PFSK-1 (cell line): ENCODE measurements around the gene PAOX.

ENCODE experiments used
- POLR2AphosphoS5 ChIP-seq: IDR thresholded peaks from 2 replicates; pipeline ENCODE4 v1.6.1; 2012; ENCODE audit warnings: low read depth, mild to moderate bottlenecking, control low read depth, low read length, moderate library complexity
- REST ChIP-seq, 2 experiments: IDR thresholded peaks; 2 replicates each; pipeline versions ENCODE4 v1.6.1 to v1.8.0; 2011 to 2012; ENCODE audit warnings: low read depth in 2 of 2, low read length in 2 of 2, control low read depth in 1 of 2, inconsistent platforms in 1 of 2, mild to moderate bottlenecking in 1 of 2, moderate library complexity in 1 of 2; ENCODE audit not compliant: insufficient read depth in 1 of 2

- TF ChIP-seq POLR2AphosphoS5 (no peak), REST (IDR thresholded peaks at IDR 0.05; ENCODE audit: insufficient read depth in 1 of 2, low read depth in 2 of 2, low read length in 2 of 2) (no peak)
Measured at GRCh38 chr10:133343558-133343957, 35.5 kb upstream of the PAOX start.
